ENCODE data around the gene ROPN1B. TPM values are rescaled to one million over a fixed set of nuclear protein-coding genes. Genes with fewer than 3 reads are reported as not detected.

ROPN1B gene
- total RNA-seq, 1 experiment from 2014 or later, result not detected

GRCh38 chr3:125957674-125958510, 11.1 kb upstream of the ROPN1B start:
- CTCF ChIA-PET, result no interaction called here

GRCh38 chr3:125958511-125959316, 10.3 kb upstream of the ROPN1B start:
- TF ChIP-seq CTCF (IDR thresholded peaks at IDR 0.05; ENCODE audit: unreplicated experiment), result no peak
- no TSS peak for BruUV-seq (replicated peaks)
- Mint-ChIP-seq H3K4me3 (ENCODE audit: unreplicated experiment) (no peak overlapping the region), H3K36me3 (ENCODE audit: insufficient read depth, unreplicated experiment) (no peaks in the 10 kb centered on the region), H3K4me1 (ENCODE audit: insufficient read depth, unreplicated experiment) (peaks cover under 1% of the 10 kb centered on the region), H3K27ac (ENCODE audit: low read depth, unreplicated experiment) (no peak overlapping the region), H3K27me3 (ENCODE audit: insufficient read depth, unreplicated experiment) (peaks cover 25% of the 10 kb centered on the region), H3K9me3 (ENCODE audit: unreplicated experiment) (no peaks in the 10 kb centered on the region)
- no peak for DNase-seq (ENCODE audit: unreplicated experiment)
- ChIA-PET CTCF (no interaction called here), POLR2A (no interaction called here)
- intact Hi-C loops (cut with micrococcal nuclease), result no loop called here

More at GRCh38 chr3:125957674-125958510, 11.1 kb upstream of the ROPN1B start:
- H3K36me3 Mint-ChIP-seq (ENCODE audit: insufficient read depth, unreplicated experiment), result no peaks in the 10 kb centered on the region
- no peak for DNase-seq (ENCODE audit: unreplicated experiment)
- H3K27me3 Mint-ChIP-seq (ENCODE audit: insufficient read depth, unreplicated experiment), result peaks cover 31% of the 10 kb centered on the region
- H3K27ac Mint-ChIP-seq (ENCODE audit: low read depth, unreplicated experiment), result no peak overlapping the region
- BruUV-seq (replicated peaks), result no TSS peak
- POLR2A ChIA-PET, result interaction anchor here (0.6 kb wide), 1 partner anchor 8 kb away, joined by 3 read pairs; no protein-coding TSS in a partner anchor
- H3K4me1 Mint-ChIP-seq (ENCODE audit: insufficient read depth, unreplicated experiment), result peaks cover 4% of the 10 kb centered on the region
- H3K4me3 Mint-ChIP-seq (ENCODE audit: unreplicated experiment), result no peak overlapping the region
- no peak for TF ChIP-seq CTCF (IDR thresholded peaks at IDR 0.05; ENCODE audit: unreplicated experiment)
- intact Hi-C loops (cut with micrococcal nuclease), result no loop called here
- H3K9me3 Mint-ChIP-seq (ENCODE audit: unreplicated experiment), result no peaks in the 10 kb centered on the region

GRCh38 chr3:125959317-125960065, 9.5 kb upstream of the ROPN1B start:
- Mint-ChIP-seq H3K27ac (ENCODE audit: low read depth, unreplicated experiment) (no peak overlapping the region), H3K9me3 (ENCODE audit: unreplicated experiment) (no peaks in the 10 kb centered on the region), H3K27me3 (ENCODE audit: insufficient read depth, unreplicated experiment) (peaks cover 20% of the 10 kb centered on the region), H3K36me3 (ENCODE audit: insufficient read depth, unreplicated experiment) (no peaks in the 10 kb centered on the region), H3K4me1 (ENCODE audit: insufficient read depth, unreplicated experiment) (no peaks in the 10 kb centered on the region), H3K4me3 (ENCODE audit: unreplicated experiment) (no peak overlapping the region)
- no TSS peak for BruUV-seq (replicated peaks)
- CTCF ChIA-PET, result no interaction called here
- TF ChIP-seq CTCF (IDR thresholded peaks at IDR 0.05; ENCODE audit: unreplicated experiment), result no peak
- intact Hi-C loops (cut with micrococcal nuclease), result no loop called here
- POLR2A ChIA-PET, result no interaction called here
- DNase-seq (ENCODE audit: unreplicated experiment), result no peak

- Mint-ChIP-seq H3K4me3 (ENCODE audit: unreplicated experiment) (no peak overlapping the region), H3K36me3 (ENCODE audit: insufficient read depth, unreplicated experiment) (no peaks in the 10 kb centered on the region), H3K27ac (ENCODE audit: low read depth, unreplicated experiment) (no peak overlapping the region), H3K27me3 (ENCODE audit: insufficient read depth, unreplicated experiment) (peaks cover 20% of the 10 kb centered on the region), H3K4me1 (ENCODE audit: insufficient read depth, unreplicated experiment) (no peaks in the 10 kb centered on the region), H3K9me3 (ENCODE audit: unreplicated experiment) (no peaks in the 10 kb centered on the region)
- TF ChIP-seq CTCF (IDR thresholded peaks at IDR 0.05; ENCODE audit: unreplicated experiment), result no peak
- BruUV-seq (replicated peaks), result no TSS peak
- ChIA-PET CTCF (no interaction called here), POLR2A (no interaction called here)
- intact Hi-C loops (cut with micrococcal nuclease), result no loop called here
- DNase-seq (ENCODE audit: unreplicated experiment), result no peak
Observed at GRCh38 chr3:125960066-125960424, 8.9 kb upstream of the ROPN1B start.

Measured in MCF 10A (cell line).